Psoas muscle (tissue), 8 donors: ENCODE results near the gene GRID1. TPM values are rescaled to one million over a fixed set of nuclear protein-coding genes. Genes with fewer than 3 reads are reported as not detected.

Source experiments
- ATAC-seq, 4 donors: fragments of 200-7000 bp; cut with Tn5 transposase; one replicate each; pipeline ENCODE4 v1.9.1; 2020; ENCODE audit warnings: moderate library complexity in 3 of 4, mild to moderate bottlenecking in 2 of 4
- DNase-seq, 2 donors: peaks; one replicate each; pipeline ENCODE4 v3.0.0-alpha.2; 2020
- H3K27ac ChIP-seq: fragments of 200-600 bp; one replicate; pipeline ENCODE4 v1.8.0; 2022
- H3K27me3 ChIP-seq, 3 donors: fragments of 200-600 bp in 1 of 3; one replicate each; pipeline versions ENCODE4 v1.6.1 to v1.8.0; 2013 to 2022; ENCODE audit warnings: low read length in 2 of 3, mild to moderate bottlenecking in 2 of 3, moderate library complexity in 1 of 3; ENCODE audit not compliant: insufficient read depth in 3 of 3
- H3K36me3 ChIP-seq, 2 donors: fragments of 200-600 bp in 1 of 2; one replicate each; pipeline versions ENCODE4 v1.6.1 to v1.8.0; 2013 to 2022; ENCODE audit warnings: low read depth in 1 of 2, mild to moderate bottlenecking in 1 of 2, moderate library complexity in 1 of 2; ENCODE audit not compliant: insufficient read depth in 1 of 2
- H3K4me1 ChIP-seq: fragments of 200-600 bp; one replicate; pipeline ENCODE4 v1.8.0; 2022
- H3K4me3 ChIP-seq: fragments of 200-600 bp; one replicate; pipeline ENCODE4 v1.8.0; 2022; ENCODE audit warnings: mild to moderate bottlenecking
- H3K9me3 ChIP-seq: fragments of 200-600 bp; one replicate; pipeline ENCODE4 v1.8.0; 2022
- WGBS, 3 donors: extraction: QIAGEN DNeasy Blood & Tissue Kit; methylation state at CpG; one replicate each; pipeline versions ENCODE4 v1.1.6 to v1.1.7; 2013; 5-methylcytosine and 5-hydroxymethylcytosine counted together
- intact Hi-C, 2 donors: fragments of 100-400 bp; cut with DNase I; formaldehyde crosslinking; loops; one replicate each; pipeline versions ENCODE4 v1.11.0 to v1.14.2; 2022
- polyA plus RNA-seq, 3 donors: library from polyadenylated mRNA; stranded (reverse); fragments of 200-250 nt; gene quantifications; one replicate each; pipeline ENCODE4 v1.2.3, GENCODE V29; 2013
- total RNA-seq, 4 donors: library from RNA; stranded (reverse); fragmentation: NEBNext Ultra II Directional in 2 of 4; extraction: Animal tissue kit (Norgen Biotek cat#: 25700) in 2 of 4; gene quantifications; one replicate each; pipeline versions ENCODE4 v1.2.1 to v1.2.4, GENCODE V29; 2021 to 2023
- TF ChIP-seq, protein P1 (sequence below): fragments of 200-600 bp; IDR thresholded peaks from one replicate; pipeline ENCODE4 v1.8.0; 2022; ENCODE audit warnings: antibody characterized with exemption
- donor health status: healthy with polysubstance abuse.
- donor health status: DM: no; HTN: no; CAD: no; lungs with moderate emphysema.
- donor health status: Bipolar disorder and iron deficiency.
- donor health status: healthy.
- donor health status: DM: yes; HTN: yes; CAD: no.
- donor health status: DM: no; HTN: no; CAD: no.
- donor health status: DM: no; HTN: no; CAD: no.
- donor health status: DM: yes; HTN: yes; CAD: no.

The GRID1 gene
- total and polyA plus RNA-seq, 7 donors, result 0.17 to 0.56 (median 0.24) TPM

DNA sequence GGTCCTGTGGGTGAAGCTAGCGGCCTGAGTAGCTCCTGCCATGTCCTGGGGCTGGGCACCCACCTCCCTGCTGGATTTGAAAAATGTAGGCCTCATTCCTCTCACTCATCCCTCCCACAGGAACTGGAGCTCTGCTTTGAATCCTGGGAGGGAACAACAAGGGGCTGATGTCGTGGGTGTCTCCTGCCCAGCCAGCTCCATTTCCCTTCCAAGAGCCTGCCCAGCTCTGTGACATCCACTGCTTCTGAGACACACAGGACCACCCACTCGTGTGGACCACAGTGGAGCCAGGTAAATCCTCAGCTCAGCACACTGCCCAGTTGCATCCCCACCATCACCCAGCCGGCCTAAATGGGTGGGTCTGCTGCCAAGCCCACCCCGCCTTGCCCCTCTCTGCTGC, 579.2 kb downstream of the GRID1 start:
- TF ChIP-seq, protein P1, sequence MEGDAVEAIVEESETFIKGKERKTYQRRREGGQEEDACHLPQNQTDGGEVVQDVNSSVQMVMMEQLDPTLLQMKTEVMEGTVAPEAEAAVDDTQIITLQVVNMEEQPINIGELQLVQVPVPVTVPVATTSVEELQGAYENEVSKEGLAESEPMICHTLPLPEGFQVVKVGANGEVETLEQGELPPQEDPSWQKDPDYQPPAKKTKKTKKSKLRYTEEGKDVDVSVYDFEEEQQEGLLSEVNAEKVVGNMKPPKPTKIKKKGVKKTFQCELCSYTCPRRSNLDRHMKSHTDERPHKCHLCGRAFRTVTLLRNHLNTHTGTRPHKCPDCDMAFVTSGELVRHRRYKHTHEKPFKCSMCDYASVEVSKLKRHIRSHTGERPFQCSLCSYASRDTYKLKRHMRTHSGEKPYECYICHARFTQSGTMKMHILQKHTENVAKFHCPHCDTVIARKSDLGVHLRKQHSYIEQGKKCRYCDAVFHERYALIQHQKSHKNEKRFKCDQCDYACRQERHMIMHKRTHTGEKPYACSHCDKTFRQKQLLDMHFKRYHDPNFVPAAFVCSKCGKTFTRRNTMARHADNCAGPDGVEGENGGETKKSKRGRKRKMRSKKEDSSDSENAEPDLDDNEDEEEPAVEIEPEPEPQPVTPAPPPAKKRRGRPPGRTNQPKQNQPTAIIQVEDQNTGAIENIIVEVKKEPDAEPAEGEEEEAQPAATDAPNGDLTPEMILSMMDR, result no peak
- ATAC-seq, result no peak
- no peaks in the 10 kb centered on the region for H3K4me1 ChIP-seq
- intact Hi-C loops, result loop anchor here (5.0 kb wide), 1 partner anchor 590 kb away; no protein-coding TSS in a partner anchor
- no peaks in the 10 kb centered on the region for H3K27me3 ChIP-seq
- no peak overlapping the region for H3K4me3 ChIP-seq
- no peaks in the 10 kb centered on the region for H3K36me3 ChIP-seq
- 82 to 86% (median 84%) methylated on average over 5 of the region's 5 CpGs for WGBS, 3 donors
- H3K9me3 ChIP-seq, result no peaks in the 10 kb centered on the region
- no peak overlapping the region for H3K27ac ChIP-seq
- no peak for DNase-seq

DNA sequence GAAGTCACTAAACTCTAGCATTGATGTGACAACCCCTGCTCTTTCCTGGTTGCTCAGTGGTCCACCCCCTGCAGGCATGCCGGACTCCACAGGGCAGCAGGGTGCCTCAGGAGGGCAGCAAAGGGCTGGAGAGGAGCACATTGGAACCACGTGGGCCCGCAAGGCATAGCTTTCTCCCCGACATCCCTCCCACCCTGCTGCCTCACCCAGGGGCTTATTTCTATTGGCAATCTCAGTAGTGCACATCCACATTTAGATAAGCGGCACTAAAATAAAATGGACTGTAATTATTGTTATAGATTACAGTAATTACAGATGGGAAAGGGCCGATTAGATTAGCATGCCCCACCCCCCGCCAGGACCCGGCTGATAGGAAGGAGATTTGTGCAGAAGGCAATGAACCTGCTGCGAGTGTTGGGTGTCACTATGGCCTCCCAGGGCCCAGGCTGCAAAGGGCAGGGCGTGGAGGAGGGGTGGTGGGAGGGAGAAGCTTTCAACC, 580.1 kb downstream of the GRID1 start:
- DNase-seq, result no peak
- intact Hi-C loops, result loop anchor here (5.0 kb wide), 1 partner anchor 591 kb away; no protein-coding TSS in a partner anchor
- Histone ChIP-seq H3K9me3 (no peaks in the 10 kb centered on the region), H3K4me1 (no peaks in the 10 kb centered on the region), H3K4me3 (no peak overlapping the region), H3K27me3 (no peaks in the 10 kb centered on the region), H3K27ac (no peak overlapping the region), H3K36me3 (no peaks in the 10 kb centered on the region)
- TF ChIP-seq, protein P1, result peak; percentile 30
- peak in 1 of 4 donors; percentile 49 for ATAC-seq
- WGBS, 3 donors, result 55 to 70% (median 64%) methylated on average over 10 of the region's 10 CpGs

DNA sequence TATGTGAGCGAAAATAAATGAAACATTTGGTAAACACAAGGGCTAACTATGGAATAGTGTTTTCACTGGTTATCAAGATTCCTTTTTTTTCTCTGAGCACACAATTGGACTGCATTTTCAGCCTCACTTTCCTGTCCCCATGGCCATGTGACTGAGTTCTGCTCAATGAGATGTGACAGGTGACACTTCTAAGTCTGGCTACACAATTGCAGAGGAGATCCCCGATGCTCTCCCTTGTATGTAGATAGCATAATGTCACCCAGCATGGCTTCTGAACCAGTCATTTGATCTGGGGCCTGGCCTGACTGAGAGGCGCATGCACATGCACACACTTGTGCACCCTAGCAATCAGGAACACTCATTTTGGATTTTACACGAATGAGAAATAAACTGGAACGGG, 581.8 kb downstream of the GRID1 start:
- Histone ChIP-seq H3K36me3 (no peaks in the 10 kb centered on the region), H3K9me3 (no peaks in the 10 kb centered on the region), H3K4me1 (no peaks in the 10 kb centered on the region), H3K4me3 (no peak overlapping the region), H3K27me3 (no peaks in the 10 kb centered on the region), H3K27ac (no peak overlapping the region)
- ATAC-seq, result no peak
- WGBS, 3 donors, result 61 to 75% (median 72%) methylated on average over 5 of the region's 5 CpGs
- DNase-seq, result no peak
- TF ChIP-seq, protein P1, result no peak
- intact Hi-C loops, result loop anchor here (5.0 kb wide), 1 partner anchor 593 kb away; no protein-coding TSS in a partner anchor

DNA sequence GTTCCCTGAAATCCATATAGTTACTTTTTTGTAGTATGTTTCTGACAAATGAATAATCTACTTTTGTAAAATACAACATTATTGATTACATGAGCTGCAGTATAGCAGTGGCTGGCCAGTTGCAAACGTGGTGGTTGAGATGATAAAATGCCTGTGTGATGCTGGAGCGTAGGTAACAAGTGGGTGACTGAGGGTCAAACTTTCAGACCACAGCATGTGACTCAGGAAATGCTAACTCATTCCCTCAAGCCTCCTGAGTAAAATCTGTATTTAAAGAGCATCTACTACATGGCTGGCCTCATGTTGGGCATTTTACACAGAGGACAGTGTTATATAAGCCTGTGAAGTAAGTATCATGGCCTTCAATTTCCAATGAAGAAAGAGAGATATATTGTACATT, 585.2 kb downstream of the GRID1 start:
- H3K27ac ChIP-seq, result no peak overlapping the region
- no peaks in the 10 kb centered on the region for H3K9me3 ChIP-seq
- H3K4me3 ChIP-seq, result no peak overlapping the region
- ATAC-seq (no peak), DNase-seq (no peak)
- H3K36me3 ChIP-seq, result no peaks in the 10 kb centered on the region
- H3K27me3 ChIP-seq, result no peaks in the 10 kb centered on the region
- intact Hi-C loops, result no loop called here
- TF ChIP-seq, protein P1, result no peak
- 88 to 91% (median 90%) methylated on average over 2 of the region's 2 CpGs for WGBS, 3 donors
- H3K4me1 ChIP-seq, result no peaks in the 10 kb centered on the region

DNA sequence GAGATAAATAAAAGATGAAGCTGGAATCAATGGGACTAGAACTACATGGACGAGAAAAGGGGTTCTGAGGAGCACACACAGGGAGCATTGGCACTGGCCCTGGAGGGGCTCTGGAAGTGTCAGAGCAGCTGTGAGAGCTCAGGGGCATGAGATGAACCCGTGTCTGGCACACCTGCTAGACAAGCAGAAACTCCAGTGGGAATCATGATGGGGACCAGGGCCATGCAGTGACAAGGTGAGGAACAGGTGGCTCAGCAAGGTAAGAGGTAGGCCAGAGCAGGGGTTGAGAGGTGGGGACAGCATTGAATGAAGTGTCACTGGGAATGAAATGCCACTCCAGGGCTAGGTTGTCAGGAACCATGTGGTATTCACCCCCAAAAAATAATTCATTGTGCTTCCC, 588.5 kb downstream of the GRID1 start:
- no peaks in the 10 kb centered on the region for H3K36me3 ChIP-seq
- TF ChIP-seq, protein P1, result no peak
- DNase-seq (no peak), ATAC-seq (no peak)
- no peaks in the 10 kb centered on the region for H3K27me3 ChIP-seq
- no peaks in the 10 kb centered on the region for H3K4me1 ChIP-seq
- intact Hi-C loops, result no loop called here
- WGBS, 3 donors, result 64 to 68% (median 68%) methylated on average over 2 of the region's 2 CpGs
- H3K9me3 ChIP-seq, result no peaks in the 10 kb centered on the region
- H3K4me3 ChIP-seq, result no peak overlapping the region
- no peak overlapping the region for H3K27ac ChIP-seq
